Endothelial cell (in vitro differentiated cells): Measurements from ENCODE around the gene CWF19L2. TPM values are rescaled to one million over a fixed set of nuclear protein-coding genes. Genes with fewer than 3 reads are reported as not detected.

Experiments
- DNase-seq: peaks from one replicate; pipeline ENCODE4 v3.0.0; 2021; ENCODE audit warnings: low spot score
- H3K27ac Mint-ChIP-seq: one replicate; pipeline ENCODE4 v1.8.0; 2021; ENCODE audit warnings: mixed read lengths, inconsistent platforms; ENCODE audit not compliant: unreplicated experiment
- H3K27me3 Mint-ChIP-seq: one replicate; pipeline ENCODE4 v1.8.0; 2021; ENCODE audit warnings: mild to moderate bottlenecking, moderate library complexity, mixed read lengths, inconsistent platforms; ENCODE audit not compliant: unreplicated experiment
- H3K36me3 Mint-ChIP-seq: one replicate; pipeline ENCODE4 v1.8.0; 2021; ENCODE audit warnings: mild to moderate bottlenecking, low read depth, mixed read lengths, inconsistent platforms; ENCODE audit not compliant: unreplicated experiment
- H3K4me1 Mint-ChIP-seq: one replicate; pipeline ENCODE4 v1.8.0; 2021; ENCODE audit warnings: mild to moderate bottlenecking, mixed read lengths, inconsistent platforms; ENCODE audit not compliant: unreplicated experiment
- H3K4me3 Mint-ChIP-seq: one replicate; pipeline ENCODE4 v1.8.0; 2021; ENCODE audit warnings: mild to moderate bottlenecking, mixed read lengths, inconsistent platforms; ENCODE audit not compliant: unreplicated experiment
- H3K9me3 Mint-ChIP-seq: one replicate; pipeline ENCODE4 v1.8.0; 2021; ENCODE audit warnings: mixed read lengths, inconsistent platforms; ENCODE audit not compliant: unreplicated experiment
- CTCF ChIP-seq: fragments of 200-600 bp; sonication (generic); IDR thresholded peaks from one replicate; pipeline ENCODE4 v1.5.0; 2021; ENCODE audit warnings: antibody characterized with exemption; ENCODE audit not compliant: unreplicated experiment
- total RNA-seq: library from RNA; stranded (reverse); fragmentation: NEBNext Ultra II Directional; extraction: Animal tissue kit (Norgen Biotek cat#: 25700); gene quantifications from one replicate; pipeline ENCODE4 v1.2.1, GENCODE V29; 2021; ENCODE audit not compliant: unreplicated experiment

Gene CWF19L2
- total RNA-seq, 1 donor from 2014 or later, result 14.7 TPM

- Mint-ChIP-seq H3K27ac (no peak overlapping the region), H3K9me3 (no peaks in the 10 kb centered on the region), H3K4me3 (no peak overlapping the region), H3K36me3 (peaks cover 9% of the 10 kb centered on the region), H3K27me3 (no peaks in the 10 kb centered on the region), H3K4me1 (no peaks in the 10 kb centered on the region)
- no peak for DNase-seq
- no peak for TF ChIP-seq CTCF
These were observed 70.0 kb downstream of the CWF19L2 start for GRCh38 chr11:107387666-107388065.

GRCh38 chr11:107385361-107385981 is 72.2 kb downstream of the CWF19L2 start:
- Mint-ChIP-seq H3K9me3 (no peaks in the 10 kb centered on the region), H3K27ac (no peak overlapping the region)

GRCh38 chr11:107384144-107384852 is 73.3 kb downstream of the CWF19L2 start:
- no peaks in the 10 kb centered on the region for H3K27me3 Mint-ChIP-seq
- no peaks in the 10 kb centered on the region for H3K4me1 Mint-ChIP-seq
- no peaks in the 10 kb centered on the region for H3K36me3 Mint-ChIP-seq
- H3K27ac Mint-ChIP-seq, result no peak overlapping the region
- no peaks in the 10 kb centered on the region for H3K9me3 Mint-ChIP-seq
- no peak for TF ChIP-seq CTCF
- no peak for DNase-seq
- H3K4me3 Mint-ChIP-seq, result no peak overlapping the region

More at GRCh38 chr11:107385361-107385981, 72.2 kb downstream of the CWF19L2 start:
- Mint-ChIP-seq H3K4me1 (no peaks in the 10 kb centered on the region), H3K36me3 (no peaks in the 10 kb centered on the region), H3K4me3 (no peak overlapping the region), H3K27me3 (no peaks in the 10 kb centered on the region)
- no peak for TF ChIP-seq CTCF
- DNase-seq, result no peak

- Mint-ChIP-seq H3K4me3 (no peak overlapping the region), H3K27ac (no peak overlapping the region), H3K27me3 (no peaks in the 10 kb centered on the region), H3K9me3 (no peaks in the 10 kb centered on the region), H3K36me3 (peaks cover 7% of the 10 kb centered on the region), H3K4me1 (no peaks in the 10 kb centered on the region)
- TF ChIP-seq CTCF, result no peak
- DNase-seq, result no peak
These were observed 85.2 kb downstream of the CWF19L2 start for GRCh38 chr11:107372439-107372838.

- H3K27ac Mint-ChIP-seq, result no peak overlapping the region
- no peaks in the 10 kb centered on the region for H3K4me1 Mint-ChIP-seq
- no peak for TF ChIP-seq CTCF
- H3K36me3 Mint-ChIP-seq, result peaks cover 7% of the 10 kb centered on the region
- H3K27me3 Mint-ChIP-seq, result no peaks in the 10 kb centered on the region
- no peaks in the 10 kb centered on the region for H3K9me3 Mint-ChIP-seq
- H3K4me3 Mint-ChIP-seq, result no peak overlapping the region
- DNase-seq, result no peak
These were observed 87.2 kb downstream of the CWF19L2 start for GRCh38 chr11:107370390-107370789.
